ENCODE results near the gene NFYC. TPM values are rescaled to one million over a fixed set of nuclear protein-coding genes. Genes with fewer than 3 reads are reported as not detected.

The NFYC gene
- total RNA-seq, 1 experiment from 2014 or later: 65.5 TPM

DNA sequence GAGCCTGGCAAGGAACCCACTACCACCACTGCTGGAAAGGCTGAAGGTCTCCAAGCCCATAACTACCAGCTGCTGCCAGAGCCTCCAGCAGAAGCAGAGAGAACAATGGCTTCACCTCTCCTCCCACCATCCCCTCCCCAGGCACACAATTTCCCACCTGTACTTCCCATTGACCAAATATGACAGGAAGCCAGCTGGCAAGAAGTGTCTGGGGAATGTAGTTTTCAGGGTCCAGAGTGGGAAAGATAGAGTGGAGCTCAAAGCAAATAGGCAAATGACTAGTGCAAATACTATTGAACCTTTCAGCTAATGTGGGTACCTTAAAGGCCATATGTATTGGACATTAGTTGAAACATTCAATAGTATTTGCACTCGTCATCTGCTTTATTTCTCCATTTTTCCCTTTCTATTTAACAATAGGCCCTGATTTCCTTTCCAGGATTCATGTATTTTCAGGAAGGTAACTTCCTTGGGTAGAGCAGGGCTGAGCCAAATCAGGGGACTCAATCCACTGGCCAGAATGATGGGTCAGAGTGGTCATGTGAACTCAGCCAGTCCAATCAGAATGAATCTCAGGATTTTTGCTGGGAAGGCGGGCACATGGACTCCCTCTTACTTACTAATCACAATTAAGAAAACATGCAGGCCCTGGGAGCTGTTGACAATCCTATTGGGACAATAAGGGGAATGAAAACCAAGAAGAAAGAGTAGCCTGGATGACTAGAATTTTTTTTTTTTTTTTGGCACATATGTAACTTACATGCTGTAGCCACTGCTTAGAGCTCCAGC, 12.1 kb upstream of the NFYC start:
- TF ChIP-seq, protein P1, sequence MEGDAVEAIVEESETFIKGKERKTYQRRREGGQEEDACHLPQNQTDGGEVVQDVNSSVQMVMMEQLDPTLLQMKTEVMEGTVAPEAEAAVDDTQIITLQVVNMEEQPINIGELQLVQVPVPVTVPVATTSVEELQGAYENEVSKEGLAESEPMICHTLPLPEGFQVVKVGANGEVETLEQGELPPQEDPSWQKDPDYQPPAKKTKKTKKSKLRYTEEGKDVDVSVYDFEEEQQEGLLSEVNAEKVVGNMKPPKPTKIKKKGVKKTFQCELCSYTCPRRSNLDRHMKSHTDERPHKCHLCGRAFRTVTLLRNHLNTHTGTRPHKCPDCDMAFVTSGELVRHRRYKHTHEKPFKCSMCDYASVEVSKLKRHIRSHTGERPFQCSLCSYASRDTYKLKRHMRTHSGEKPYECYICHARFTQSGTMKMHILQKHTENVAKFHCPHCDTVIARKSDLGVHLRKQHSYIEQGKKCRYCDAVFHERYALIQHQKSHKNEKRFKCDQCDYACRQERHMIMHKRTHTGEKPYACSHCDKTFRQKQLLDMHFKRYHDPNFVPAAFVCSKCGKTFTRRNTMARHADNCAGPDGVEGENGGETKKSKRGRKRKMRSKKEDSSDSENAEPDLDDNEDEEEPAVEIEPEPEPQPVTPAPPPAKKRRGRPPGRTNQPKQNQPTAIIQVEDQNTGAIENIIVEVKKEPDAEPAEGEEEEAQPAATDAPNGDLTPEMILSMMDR (IDR thresholded peaks at IDR 0.05; ENCODE audit: unreplicated experiment): no peak
- no peaks in the 10 kb centered on the region for H3K36me3 Mint-ChIP-seq (ENCODE audit: insufficient read depth, unreplicated experiment)
- no TSS peak for BruUV-seq (replicated peaks)
- no peak overlapping the region for H3K27ac Mint-ChIP-seq (ENCODE audit: unreplicated experiment)
- DNase-seq: no peak
- CTCF ChIA-PET: no interaction called here
- intact Hi-C loops (cut with micrococcal nuclease; ENCODE audit: unreplicated experiment): no loop called here
- no peaks in the 10 kb centered on the region for H3K9me3 Mint-ChIP-seq (ENCODE audit: low read depth, unreplicated experiment)
- H3K4me1 Mint-ChIP-seq (ENCODE audit: low read depth, unreplicated experiment): no peaks in the 10 kb centered on the region
- no peak overlapping the region for H3K4me3 Mint-ChIP-seq (ENCODE audit: low read depth, unreplicated experiment)
- H3K27me3 Mint-ChIP-seq (ENCODE audit: unreplicated experiment): peaks cover 3% of the 10 kb centered on the region

GRCh38 chr1:40684669-40685068, 6.8 kb upstream of the NFYC start:
- Mint-ChIP-seq H3K4me1 (ENCODE audit: low read depth, unreplicated experiment) (no peaks in the 10 kb centered on the region), H3K27ac (ENCODE audit: unreplicated experiment) (no peak overlapping the region), H3K9me3 (ENCODE audit: low read depth, unreplicated experiment) (no peaks in the 10 kb centered on the region), H3K36me3 (ENCODE audit: insufficient read depth, unreplicated experiment) (peaks cover 5% of the 10 kb centered on the region), H3K4me3 (ENCODE audit: low read depth, unreplicated experiment) (no peak overlapping the region), H3K27me3 (ENCODE audit: unreplicated experiment) (no peaks in the 10 kb centered on the region)
- no TSS peak for BruUV-seq (replicated peaks)
- intact Hi-C loops (cut with micrococcal nuclease; ENCODE audit: unreplicated experiment): no loop called here
- DNase-seq: no peak
- CTCF ChIA-PET: no interaction called here
- TF ChIP-seq, protein P1 (IDR thresholded peaks at IDR 0.05; ENCODE audit: unreplicated experiment): no peak

DNA sequence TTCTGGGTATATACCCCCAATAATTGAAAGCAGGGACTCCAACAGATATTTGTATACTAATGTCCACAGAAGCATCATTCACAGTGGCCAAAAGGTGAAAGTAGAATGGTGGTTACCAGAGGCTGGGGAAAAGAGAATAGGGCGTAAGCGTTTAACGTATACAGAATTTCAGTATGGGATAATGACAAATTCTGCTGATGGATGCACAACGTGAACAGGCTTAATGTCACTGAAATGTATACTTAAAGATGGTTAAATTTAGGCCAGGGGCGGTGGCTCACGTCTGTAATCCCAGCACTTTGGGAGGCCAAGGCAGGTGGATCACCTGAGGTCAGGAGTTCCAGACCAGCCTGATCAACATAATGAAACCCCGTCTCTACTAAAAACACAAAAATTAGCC, 4.4 kb upstream of the NFYC start:
- intact Hi-C loops (cut with micrococcal nuclease; ENCODE audit: unreplicated experiment): no loop called here
- CTCF ChIA-PET: interaction anchor here (0.7 kb wide), 1 partner anchor 634 kb away, joined by 5 read pairs; no protein-coding TSS in a partner anchor
- Mint-ChIP-seq H3K27me3 (ENCODE audit: unreplicated experiment) (no peaks in the 10 kb centered on the region), H3K4me3 (ENCODE audit: low read depth, unreplicated experiment) (no peak overlapping the region), H3K9me3 (ENCODE audit: low read depth, unreplicated experiment) (no peaks in the 10 kb centered on the region), H3K36me3 (ENCODE audit: insufficient read depth, unreplicated experiment) (peaks cover 17% of the 10 kb centered on the region), H3K27ac (ENCODE audit: unreplicated experiment) (no peak overlapping the region), H3K4me1 (ENCODE audit: low read depth, unreplicated experiment) (peaks cover 9% of the 10 kb centered on the region)
- DNase-seq: no peak
- TF ChIP-seq, protein P1 (IDR thresholded peaks at IDR 0.05; ENCODE audit: unreplicated experiment): no peak
- BruUV-seq (replicated peaks): no TSS peak

DNA sequence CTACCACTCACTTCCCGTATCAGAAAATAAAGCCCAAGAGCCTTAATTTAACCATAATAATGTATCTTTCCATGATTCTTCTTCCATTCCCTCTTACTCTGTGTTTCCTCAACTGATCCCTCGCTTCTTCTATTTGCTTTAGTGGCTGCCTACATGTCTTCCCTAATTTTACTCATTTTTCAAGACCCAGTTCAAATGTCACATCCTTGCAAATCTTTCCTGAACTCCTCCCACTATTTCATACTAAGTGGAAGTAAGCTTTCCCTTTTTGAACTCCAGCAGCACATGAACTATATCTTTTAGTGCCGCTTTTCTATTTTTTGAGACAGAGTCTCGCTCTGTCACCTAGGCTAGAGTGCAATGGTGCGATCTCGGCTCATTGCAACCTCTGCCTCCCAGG, 3.8 kb upstream of the NFYC start:
- peaks cover 23% of the 10 kb centered on the region for H3K36me3 Mint-ChIP-seq (ENCODE audit: insufficient read depth, unreplicated experiment)
- BruUV-seq (replicated peaks): no TSS peak
- DNase-seq: no peak
- H3K27ac Mint-ChIP-seq (ENCODE audit: unreplicated experiment): no peak overlapping the region
- intact Hi-C loops (cut with micrococcal nuclease; ENCODE audit: unreplicated experiment): no loop called here
- H3K9me3 Mint-ChIP-seq (ENCODE audit: low read depth, unreplicated experiment): no peaks in the 10 kb centered on the region
- TF ChIP-seq, protein P1 (IDR thresholded peaks at IDR 0.05; ENCODE audit: unreplicated experiment): no peak
- H3K4me1 Mint-ChIP-seq (ENCODE audit: low read depth, unreplicated experiment): peaks cover 15% of the 10 kb centered on the region
- H3K4me3 Mint-ChIP-seq (ENCODE audit: low read depth, unreplicated experiment): no peak overlapping the region
- CTCF ChIA-PET: interaction anchor here (0.7 kb wide), 1 partner anchor 633 kb away, joined by 5 read pairs; no protein-coding TSS in a partner anchor
- H3K27me3 Mint-ChIP-seq (ENCODE audit: unreplicated experiment): no peaks in the 10 kb centered on the region

Data from Calu3 (cell line).